GM06990 (cell line): ENCODE measurements around the gene HGD.

ENCODE experiments used
- DNase-seq: peaks from one replicate; pipeline ENCODE4 v3.0.0-alpha.2; 2011; ENCODE audit not compliant: insufficient read length; ENCODE audit errors: extremely low read depth
- H3K27me3 ChIP-seq: replicated peaks from 2 replicates; pipeline ENCODE4 v1.6.0; 2011; ENCODE audit warnings: low read length; ENCODE audit not compliant: control insufficient read depth, insufficient read depth
- H3K36me3 ChIP-seq: 2 replicates; pipeline ENCODE4 v1.5.1; 2011; ENCODE audit warnings: low read length; ENCODE audit not compliant: control insufficient read depth, insufficient read depth
- H3K4me3 ChIP-seq: replicated peaks from 2 replicates; pipeline ENCODE4 v1.5.1; 2011; ENCODE audit warnings: low read depth, mild to moderate bottlenecking, control low read depth, low read length
- CTCF ChIP-seq: IDR thresholded peaks from 2 replicates; pipeline ENCODE4 v1.5.1; 2011; ENCODE audit warnings: low read length, control low read depth, mild to moderate bottlenecking, inconsistent platforms; ENCODE audit not compliant: insufficient read depth, poor library complexity, severe bottlenecking

The HGD gene

DNA sequence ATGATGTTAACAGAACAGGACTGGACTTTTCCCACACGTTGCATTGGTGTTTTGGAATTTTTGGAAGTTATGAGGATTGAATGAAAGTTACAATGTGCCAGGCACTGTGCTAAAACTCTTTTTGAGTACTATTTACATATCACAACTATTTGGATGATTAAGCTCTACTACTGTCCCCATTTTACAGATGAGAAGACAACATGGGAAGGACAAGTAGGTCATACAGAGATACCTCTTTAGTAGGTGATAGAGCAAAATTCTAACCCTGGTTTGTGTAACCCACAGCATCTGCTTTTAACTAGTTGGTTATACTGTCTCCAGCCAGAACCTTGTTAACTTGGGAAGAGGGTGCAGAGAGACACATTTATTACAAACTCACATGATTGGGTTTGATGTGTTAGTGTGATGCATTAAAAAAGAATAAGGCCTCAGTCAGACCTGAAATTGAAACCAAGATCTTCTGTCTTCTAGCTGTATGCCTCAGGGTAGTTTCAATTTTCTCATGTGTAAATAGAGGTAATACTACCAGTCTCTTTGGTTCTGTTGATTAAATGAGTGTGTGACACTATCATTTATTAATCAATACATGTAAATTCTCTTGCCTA, 84.5 kb downstream of the HGD start:
- TF ChIP-seq CTCF = no peak
- Histone ChIP-seq H3K27me3 (no peaks in the 10 kb centered on the region), H3K4me3 (peak overlapping the region; percentile 69), H3K36me3 (peaks cover 8% of the 10 kb centered on the region)
- peak; percentile 18 for DNase-seq

DNA sequence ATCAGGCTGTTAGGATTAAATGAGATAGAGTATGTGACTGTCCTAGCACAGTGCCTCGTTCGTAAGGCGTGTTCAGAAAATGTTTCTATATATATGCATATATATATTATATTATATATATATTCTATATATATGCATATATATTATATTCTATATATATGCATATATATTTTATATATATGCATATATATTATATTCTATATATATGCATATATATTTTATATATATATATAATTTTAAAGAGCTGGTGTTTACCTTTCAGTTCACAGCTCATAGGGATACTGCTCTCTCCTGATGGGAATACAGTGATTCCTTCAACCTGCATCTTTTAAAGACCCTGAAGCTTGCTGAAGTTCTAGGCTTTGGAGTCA, 85.2 kb downstream of the HGD start:
- no peak for TF ChIP-seq CTCF
- peaks cover 8% of the 10 kb centered on the region for H3K36me3 ChIP-seq
- peak overlapping the region; percentile 95 for H3K4me3 ChIP-seq
- no peaks in the 10 kb centered on the region for H3K27me3 ChIP-seq
- no peak for DNase-seq

- TF ChIP-seq CTCF = no peak
- Histone ChIP-seq H3K27me3 (no peaks in the 10 kb centered on the region), H3K36me3 (peaks cover 8% of the 10 kb centered on the region), H3K4me3 (peak within 1 kb of the TSS; percentile 95)
- DNase-seq = peak; percentile 93
These were observed 85.8 kb downstream of the HGD start, which contains the start of gene NDUFB4 for GRCh38 chr3:120596116-120596852. NDUFB4 (plus strand) TSS chr3:120596336; CDS start chr3:120596360, 24 bp downstream.

GRCh38 chr3:120595788-120596115, 86.3 kb downstream of the HGD start:
- Histone ChIP-seq H3K4me3 (peak overlapping the region; percentile 95), H3K36me3 (peaks cover 8% of the 10 kb centered on the region), H3K27me3 (no peaks in the 10 kb centered on the region)
- no peak for TF ChIP-seq CTCF
- DNase-seq = no peak

- TF ChIP-seq CTCF = no peak
- no peak for DNase-seq
- H3K27me3 ChIP-seq = no peaks in the 10 kb centered on the region
- H3K36me3 ChIP-seq = no peaks in the 10 kb centered on the region
- no peak overlapping the region for H3K4me3 ChIP-seq
These were observed 94.6 kb downstream of the HGD start for GRCh38 chr3:120587332-120587975.
